ENCODE data around the gene DNAJC5.
"Not testable (repeated sequence)": the region's sequence is repeated elsewhere in the genome, so short reads cannot be mapped to it uniquely, and the experiment has no call there.

DNAJC5 gene, protein sequence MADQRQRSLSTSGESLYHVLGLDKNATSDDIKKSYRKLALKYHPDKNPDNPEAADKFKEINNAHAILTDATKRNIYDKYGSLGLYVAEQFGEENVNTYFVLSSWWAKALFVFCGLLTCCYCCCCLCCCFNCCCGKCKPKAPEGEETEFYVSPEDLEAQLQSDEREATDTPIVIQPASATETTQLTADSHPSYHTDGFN

DNA sequence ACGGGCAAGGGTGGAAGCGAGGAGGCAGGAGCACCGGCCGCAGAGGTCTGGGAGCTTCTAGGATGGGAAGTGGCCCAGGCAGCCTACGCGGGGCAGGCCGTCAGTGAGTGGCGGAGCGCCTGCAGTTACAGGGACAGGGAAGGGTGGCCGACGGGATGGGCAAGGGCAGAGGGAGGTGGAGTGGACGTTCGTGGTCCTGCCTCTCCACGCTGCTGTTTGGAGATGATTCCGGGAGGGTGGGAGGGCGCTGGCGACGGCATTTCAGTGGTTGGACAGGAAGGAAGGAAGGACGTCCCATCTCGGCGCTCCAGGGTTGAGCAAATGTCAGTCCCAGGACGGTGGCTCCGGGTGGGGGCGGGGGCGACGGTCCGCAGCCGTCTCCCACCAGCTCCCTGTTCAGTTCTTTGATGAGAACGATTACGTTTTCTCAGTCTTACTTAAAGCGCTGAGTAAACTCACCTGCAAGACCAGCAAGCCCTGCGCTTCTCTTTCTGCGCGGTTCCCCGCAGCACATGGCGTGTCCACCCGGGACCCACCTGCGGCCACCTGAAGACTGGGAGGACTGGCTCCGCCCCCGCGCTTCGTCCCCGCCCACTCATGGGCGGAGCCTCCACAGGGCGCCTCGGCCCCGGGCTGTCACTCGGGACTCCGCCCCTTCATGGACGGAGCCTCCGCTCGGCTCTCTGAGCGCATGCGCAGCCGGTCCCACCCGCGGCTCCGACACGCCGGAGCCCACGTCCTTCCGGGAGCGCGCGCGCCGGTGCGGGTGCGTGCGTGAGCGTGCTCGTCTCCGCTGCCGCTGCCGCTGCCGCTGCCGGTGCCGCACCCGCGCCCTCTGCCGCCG, at the start of gene DNAJC5:
Gene DNAJC5, plus strand, starts transcription at position 769 of the 844 bp plus-strand sequence. CDS start 33,220 bp downstream, outside the sequence.
- peak; percentile 99 for DNase-seq

DNA sequence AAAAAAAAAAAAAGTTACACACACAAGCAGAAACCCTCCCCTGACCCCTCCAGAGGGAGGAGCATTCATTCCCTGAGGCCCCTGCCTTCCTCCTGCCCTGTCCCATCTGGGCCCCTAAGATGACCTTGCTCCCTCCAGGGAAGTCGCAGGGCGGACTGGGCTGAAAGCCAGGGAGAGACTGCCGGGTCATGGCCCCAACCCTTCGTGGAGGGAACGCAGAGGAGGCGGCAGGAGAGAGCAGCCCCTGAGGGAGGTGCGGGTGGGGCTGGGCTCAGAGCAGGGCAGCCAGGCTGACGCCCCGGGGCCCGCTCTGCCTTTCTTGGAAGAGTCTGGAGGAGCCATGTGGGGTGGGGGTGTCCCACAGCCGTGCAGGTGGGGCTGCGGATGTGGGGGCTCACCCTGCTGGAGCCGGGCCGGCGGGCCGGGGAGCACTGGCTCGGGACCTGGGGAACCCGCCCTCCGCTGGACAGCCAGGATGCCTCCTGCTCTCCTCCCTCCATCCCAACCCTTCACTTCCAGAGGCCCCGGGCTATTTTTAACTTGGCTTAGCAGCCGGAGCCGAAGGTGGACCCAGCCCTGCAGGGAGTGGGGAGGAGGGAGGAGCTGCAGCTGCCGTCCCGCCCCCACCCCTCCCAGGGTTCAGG, 48.7 kb upstream of the DNAJC5 start:
- DNase-seq = no peak

DNA sequence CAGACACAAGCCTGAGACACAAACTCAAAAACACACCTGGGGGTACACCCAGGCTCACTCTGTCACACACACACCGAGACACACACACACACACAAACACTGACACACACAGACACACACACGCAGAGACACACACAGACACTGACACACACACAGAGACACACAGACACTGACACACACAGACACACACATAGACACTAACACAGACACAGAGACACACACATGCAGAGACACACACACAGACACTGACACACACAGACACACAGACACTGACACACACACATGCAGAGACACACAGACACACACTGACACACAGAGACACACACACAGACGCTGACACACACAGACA, 48.1 kb upstream of the DNAJC5 start:
- DNase-seq = no peak

DNA sequence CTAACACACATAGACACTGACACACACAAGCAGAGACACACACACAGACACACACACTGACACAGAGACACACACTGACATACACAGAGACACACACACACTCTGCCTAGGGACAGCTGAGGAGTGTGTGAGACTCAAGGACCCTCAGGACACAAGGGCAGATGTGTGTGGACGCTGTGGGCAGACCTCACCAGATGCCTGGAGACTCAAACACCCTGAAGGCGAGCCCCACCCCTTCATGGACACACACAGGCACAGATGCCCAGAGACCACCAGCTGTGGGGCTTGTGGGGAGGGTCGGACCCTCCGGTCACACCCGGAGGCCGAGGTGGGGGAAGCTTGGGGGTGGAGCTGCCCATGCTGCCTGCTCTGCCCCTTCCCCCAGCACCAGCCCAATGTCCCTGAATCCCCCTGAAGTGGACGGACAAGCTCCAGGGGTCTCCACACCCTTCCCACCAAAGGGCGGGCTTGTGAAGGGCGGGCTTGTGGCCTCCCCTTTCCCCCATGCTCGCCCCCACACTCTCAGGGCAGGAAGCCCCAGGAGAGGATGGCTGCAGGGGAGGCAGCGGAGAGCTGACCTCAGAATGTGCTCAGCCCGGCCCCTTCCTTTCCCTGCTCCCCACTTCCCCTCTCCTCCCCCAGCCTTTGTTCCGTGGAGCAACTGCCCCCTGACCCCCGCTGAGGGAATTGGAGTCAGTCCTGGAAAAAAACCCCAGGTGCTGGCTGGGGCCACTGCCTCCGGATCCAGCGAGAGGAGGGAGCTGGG, 47.5 kb upstream of the DNAJC5 start:
- DNase-seq = no peak

DNA sequence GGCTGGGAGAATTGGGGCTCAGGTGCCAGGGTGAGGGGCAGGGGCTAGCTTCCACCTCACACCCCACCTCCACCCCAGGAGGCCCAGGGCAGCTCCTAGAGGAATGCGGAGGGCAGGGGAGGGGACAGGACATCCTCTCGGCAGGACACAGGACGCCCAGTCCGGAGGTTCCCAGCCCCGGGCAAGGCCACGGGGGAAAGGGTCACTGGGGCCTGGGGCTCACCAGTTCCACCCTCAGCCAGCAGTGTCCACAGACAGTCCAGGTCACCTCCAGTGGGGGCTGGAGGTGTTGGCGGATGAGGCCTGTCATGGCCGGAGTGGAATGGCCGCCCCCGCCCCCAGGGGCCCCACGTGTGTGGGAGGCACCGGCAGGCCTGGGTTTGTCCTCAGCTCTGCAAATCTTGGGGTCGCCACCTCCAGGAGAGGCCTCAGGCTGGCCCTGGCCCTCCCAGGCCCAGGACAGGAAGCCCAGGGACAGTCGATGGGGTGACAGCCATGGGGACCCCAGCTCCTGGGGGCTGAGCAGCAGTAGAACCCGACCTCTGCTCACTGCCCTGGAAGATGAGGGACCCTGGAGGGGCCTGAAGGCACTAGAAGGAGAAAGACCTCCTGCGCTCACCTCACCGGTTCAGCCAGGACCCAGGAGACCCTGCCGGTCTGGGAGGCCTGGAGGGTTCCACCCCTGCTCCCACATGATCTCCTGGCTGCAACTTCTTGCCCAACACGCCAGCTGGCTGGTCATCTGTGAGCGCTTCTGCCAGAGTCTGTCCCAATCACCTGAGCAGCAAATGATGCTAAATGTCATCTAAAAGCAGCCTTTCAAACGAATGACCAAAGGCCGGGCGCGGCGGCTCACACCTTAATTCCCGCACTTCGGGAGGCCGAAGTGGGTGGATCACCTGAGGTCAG, 46.7 kb upstream of the DNAJC5 start:
- DNase-seq = no peak

DNA sequence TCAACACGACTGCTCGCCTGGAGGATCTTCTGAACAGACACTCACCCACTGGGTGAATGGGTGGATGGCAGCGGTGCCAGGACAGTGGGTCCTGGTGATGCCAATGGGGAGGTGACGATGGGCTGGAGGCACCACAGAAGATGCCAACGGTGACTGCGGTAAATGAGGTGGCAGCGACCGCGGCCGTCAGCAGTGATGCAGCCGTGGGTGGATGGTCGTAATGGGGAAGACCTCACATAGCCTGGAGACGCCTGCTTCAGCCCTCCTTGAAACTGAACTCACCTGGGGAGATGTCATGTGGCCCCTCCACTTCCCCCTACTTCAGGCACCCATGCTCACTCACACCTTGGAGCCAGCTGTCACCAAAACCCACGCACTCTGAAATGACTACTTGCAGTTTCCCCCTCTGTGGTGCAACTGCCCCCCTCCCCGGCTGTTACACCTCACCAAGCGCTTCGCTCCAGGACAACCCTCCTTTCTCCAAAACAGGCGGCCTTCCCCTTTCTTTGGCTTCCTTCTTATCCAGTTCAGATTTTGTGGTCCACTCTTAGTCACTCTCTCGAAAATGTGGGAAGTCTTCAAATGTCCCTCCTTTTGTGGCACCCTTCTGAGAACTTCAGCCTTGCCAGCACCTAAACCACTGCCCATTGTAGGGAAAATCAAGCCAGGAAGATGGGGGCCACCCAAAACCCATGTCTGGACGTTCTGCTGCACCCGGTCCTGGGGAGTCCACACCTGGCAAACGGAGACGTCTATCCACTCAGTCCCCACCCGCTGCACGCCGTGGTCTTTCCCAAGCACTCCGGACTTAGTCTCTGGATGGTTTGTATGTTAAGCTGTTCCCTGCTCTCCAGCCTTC, 44.0 kb upstream of the DNAJC5 start:
- DNase-seq = peak; percentile 75

DNA sequence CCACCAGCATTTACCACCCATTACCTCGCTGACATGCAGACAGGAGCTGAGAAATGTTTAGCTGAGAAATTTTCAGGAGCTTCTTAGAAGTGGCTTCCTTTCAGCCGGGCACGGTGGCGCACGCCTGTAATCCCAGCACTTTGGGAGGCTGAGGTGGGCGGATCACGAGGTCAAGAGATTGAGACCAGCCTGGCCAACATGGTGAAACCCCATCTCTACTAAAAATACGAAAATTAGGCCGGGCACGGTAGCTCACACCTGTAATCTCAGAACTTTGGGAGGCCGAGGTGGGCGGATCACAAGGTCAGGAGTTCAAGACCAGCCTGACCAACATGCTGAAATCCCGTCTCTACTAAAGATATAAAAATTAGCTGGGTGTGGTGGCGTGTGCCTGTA, 43.4 kb upstream of the DNAJC5 start:
- not testable (repeated sequence) for DNase-seq

DNA sequence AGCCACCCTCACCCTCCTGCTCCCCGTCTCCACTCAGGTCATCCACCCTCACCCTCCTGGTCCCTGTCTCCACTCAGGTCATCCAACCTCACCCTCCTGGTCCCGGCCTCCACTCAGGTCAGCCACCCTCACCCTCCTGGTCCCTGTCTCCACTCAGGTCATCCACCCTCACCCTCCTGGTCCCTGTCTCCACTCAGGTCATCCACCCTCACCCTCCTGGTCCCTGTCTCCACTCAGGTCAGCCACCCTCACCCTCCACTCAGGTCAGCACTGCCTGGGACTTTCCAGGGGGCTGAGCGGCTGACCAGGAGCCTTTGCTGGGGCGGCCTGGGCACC, 41.2 kb upstream of the DNAJC5 start:
- not testable (repeated sequence) for DNase-seq

DNA sequence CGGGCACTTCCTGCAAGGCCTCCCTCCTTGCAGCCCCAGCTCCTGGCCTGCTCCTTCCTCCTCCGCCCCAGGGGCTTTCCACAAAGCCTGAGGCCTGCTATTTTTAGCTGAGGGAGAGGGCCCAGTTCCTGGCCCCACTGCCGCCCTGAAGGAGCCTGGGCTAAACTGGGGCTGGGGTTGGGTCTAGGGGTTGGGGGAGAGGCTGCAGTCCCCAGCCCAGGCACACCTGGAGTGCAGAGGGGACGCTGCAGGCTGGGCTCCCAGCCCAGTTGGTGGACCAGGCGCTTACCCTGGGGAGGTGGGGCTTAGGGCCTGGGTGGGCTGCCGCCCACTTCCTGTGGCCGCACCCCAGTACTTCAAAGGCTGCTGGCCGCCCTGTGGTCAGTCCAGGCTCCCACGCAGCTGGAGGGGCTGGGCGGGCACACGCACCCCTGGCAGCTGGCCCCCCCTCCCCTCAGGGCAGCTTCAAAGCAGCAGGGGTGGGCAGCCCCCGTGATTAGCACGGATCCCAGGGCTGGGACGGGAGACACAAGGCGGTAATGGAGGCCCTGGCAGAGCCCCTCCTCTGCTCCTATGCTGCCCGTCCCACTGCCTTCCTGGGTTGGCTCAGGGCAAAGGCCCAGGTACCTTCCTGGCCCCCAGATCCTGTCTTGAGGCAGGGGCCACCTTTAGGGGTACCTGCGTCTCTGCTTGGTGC, 40.7 kb upstream of the DNAJC5 start:
- no peak for DNase-seq

DNA sequence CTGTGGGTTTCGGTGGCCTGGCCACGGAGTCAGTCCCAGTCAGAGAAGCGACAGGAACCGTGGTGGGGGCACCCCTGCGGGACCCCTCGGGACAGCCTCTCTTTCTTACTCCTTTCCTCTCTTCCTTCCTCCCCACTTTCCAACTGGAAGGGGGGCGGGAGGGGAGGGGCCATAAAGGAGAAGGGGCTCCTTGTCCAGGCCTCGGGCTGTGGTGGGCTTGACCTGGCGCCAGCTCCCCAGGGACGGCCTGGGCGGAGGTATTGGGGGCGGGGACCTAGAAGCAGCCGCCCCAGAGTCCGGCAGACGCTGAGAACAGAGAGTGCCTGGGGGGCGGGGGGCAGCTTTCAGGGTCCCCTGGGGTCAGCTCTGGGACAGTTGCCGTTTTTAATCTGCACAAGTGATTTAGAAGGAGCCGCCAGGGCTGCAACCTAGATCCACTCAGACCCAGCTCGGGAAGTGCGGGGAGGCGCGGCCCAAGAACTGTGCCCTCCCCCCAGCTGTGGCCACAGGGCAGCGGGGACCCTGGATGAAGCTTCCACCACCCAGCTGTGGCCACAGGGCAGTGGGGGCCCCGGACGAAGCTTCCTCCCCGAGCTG, 40.1 kb upstream of the DNAJC5 start:
- DNase-seq = no peak

DNA sequence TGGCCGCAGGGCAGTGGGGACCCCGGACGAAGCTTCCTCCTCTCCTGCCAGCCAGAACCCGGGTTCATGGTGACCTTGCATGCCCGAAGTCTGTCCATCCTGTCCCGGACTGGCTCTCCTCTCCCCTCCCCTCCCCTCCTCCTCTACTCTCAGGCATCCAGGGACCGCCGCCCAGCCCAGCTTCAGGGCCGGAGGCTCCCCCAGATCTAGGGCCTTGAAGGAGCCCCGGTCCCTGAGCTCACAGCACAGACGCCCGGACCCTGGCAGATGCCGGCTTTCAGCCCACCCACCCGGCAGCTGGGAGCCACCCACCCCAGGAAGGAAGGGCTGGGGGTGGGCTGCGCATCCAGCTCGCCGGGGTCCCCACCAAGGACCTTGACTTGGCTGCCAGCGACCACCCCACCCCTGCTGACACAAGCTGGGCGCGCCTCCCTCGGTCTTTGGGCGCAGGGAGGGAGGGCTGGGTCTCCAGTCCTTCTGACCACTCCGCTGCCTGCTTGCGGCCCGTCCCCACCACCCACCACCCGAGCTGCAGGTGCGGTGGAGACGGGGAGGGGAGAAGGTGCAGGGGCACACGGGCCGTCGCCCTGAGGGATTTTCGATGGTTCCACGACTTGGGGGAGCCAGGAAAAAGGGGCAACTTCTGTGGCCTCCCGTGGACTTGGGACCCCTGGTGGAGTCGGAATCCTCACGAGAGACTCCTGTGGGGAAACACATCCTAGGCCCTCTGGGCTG, 39.4 kb upstream of the DNAJC5 start:
- DNase-seq = no peak

DNA sequence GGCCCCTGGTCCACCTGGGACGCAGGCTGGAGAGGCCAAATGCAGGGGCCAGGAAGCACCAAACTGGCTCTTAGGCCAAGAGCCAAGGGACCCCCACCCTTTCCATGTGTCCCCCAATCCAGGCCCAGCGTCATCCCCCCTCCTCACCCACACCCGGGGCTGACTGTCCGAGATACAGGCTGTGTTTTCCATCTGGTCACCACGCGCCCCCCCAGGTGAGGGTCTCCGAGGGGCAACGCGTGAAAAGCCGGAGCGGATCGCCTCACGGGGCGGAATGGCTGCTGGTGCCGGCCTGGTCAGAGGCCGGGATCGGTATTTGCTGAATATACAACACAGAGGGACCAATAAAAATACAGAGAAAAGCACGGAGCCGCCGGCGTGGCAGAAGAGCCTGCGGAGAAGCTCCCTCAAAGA, 38.8 kb upstream of the DNAJC5 start:
- no peak for DNase-seq

DNA sequence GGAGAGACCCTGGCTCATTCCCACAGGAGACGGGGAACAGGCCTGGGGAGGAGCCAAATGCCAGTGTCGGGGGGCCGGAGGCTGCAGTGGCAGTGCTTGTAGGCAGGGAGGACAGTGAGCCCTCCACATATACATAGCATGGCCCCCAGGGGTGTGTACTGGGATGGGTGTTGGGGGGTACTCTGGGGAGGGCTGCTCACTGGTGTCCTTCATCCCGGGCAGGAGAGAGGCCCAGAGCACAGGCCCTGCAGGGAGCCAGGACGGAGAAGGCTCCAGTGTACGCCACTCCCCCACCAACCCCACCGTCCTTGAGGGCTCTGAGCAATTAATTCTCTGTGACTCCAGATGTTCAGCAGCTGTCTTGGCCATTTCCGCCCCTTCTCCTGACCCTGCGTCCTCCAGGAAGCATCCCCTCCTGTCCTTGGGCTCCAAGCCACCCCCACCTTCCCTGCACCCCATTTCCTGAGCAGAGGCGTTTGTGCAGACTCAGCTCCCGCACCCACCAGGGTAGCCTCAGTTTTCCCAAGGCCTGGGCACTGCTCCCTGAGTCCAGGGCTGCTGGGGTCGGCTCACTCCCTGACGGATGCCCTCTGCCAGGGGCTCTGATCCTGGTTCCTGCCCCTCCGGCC, 37.0 kb upstream of the DNAJC5 start:
- DNase-seq = no peak

DNA sequence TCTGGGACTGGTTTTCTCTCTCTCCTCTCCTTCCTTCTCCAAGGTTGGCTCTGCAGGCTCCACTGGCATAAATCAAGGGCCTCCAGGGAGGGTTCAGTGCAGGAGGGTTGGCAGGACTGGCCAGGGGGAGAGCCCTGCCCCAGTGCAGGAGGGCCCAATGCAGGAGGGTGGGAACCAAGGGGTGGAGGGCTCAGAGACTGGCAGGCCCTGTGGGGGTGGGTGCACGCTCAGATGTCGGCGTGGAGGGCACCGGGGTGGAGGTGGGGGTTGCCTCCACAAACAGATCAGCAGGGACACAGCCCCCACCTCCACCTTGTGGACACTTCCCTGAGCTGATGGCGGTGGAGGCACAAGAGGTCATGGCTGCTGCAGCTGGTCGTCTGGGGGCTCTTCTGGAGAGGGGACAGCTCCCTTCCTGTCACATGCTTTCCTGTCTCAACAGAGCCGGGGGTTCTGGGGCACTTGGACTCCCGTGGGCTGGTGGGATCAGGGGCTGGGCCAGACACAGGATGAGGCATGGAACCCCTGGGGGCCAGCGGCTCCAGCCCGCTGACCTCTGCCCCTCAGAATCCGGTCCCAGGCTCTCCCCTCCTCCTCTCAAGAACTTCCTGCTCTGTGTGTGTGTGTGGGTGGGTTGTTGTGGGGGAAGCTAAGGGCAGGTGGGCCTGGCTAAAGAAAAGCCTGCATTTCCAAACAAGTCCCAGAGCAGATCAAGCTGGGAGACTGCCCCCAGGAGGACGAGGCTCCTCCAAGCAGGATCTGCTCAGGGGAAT, 36.3 kb upstream of the DNAJC5 start:
- DNase-seq = no peak

DNA sequence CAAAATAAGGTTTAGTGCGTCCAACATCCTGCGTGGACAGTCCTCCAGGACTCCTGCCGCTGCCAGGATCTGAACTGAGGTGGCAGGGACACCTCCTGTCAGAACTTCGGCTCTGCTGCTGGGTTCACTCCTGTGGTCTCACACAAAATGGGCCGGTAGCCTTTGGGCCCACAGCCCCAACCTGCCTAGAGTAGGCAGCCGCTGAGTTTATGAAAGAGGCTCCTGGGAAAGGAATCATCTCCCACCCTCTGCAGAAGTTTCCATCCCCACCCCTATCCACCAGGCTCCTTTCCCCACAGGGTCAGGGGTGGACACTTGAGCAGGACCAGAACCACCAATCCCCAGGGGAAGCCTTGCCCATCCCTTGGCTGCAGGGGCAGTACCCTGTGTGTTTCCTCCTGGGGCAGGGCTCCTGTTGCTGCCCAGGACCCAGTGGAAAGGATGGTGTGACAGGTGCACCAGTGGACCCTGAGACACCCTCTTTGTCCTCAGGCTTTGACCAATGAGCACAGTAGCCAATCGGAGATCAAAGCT, 35.7 kb upstream of the DNAJC5 start:
- DNase-seq = no peak

DNA sequence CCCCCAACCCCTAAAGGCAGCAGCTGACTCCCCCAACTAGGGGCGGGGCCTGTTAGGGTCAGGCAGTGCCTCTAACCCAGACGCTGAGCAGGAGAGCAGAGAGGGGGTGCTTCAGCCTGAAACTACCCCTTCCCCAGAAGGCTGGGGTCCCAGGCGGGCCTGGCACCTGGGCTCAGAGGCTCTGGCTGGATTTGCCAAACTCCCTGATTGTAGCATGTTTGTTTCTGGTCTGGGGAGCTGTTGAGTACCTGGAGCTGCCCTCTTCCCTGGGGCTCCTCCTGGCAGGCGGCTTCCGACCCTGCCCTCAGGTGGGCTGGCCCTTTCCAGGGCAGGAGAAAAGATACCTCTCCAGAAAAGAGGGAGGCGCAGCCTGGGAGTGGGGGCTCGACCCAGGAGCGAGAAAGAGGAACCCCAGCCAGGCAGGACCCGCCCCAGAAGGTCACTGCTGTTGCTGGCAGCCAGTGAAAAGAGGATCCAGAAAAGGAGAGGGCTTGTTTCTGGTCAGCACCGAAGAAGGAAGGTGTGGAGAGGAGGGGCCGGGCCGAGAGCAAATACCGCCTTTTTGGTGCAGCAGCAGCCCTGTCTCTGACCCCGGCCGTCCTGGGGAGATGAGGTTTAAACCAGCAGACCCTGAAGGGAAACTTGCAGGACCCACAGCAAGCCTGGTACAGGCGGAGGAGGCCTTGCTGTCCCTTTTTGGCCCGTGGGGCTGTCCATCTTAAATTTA, 34.4 kb upstream of the DNAJC5 start:
- no peak for DNase-seq

DNA sequence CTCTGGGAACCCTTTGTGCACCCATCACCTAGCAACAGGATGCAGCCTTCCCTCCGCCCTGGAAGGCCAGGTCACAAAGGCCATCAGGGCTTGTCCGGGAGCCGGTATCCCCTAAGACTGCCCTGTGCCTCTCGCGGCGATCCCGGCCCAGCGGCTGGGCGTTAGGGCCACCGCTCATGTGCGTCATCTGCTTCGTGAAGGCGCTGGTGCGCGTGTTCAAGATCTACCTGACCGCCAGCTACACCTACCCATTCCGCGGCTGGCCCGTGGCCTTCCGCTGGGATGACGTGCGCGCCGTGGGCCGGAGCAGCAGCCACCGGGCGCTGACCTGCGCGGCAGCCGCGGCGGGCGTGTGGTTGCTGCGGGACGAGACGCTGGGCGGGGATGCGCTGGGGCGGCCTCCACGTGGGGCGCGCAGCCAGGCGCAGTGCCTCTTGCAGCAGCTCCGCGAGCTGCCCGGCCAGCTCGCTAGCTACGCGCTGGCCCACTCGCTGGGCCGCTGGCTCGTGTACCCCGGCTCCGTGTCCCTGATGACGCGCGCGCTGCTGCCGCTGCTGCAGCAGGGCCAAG, 33.5 kb upstream of the DNAJC5 start, which contains the start of gene ABHD16B:
Gene ABHD16B, plus strand, starts transcription at position 134 of the 570 bp plus-strand sequence. Its CDS starts 43 bp downstream, at position 177.
- DNase-seq = no peak

Data from activated effector memory CD4-positive, alpha-beta T cell treated with anti-CD3 and anti-CD28 coated beads, Interleukin-2, amount 50 U/mL, for 16 hours (primary cell).